Dedifferentiated amniotic fluid mesenchymal stem cell (primary cell): ENCODE results near the gene GATAD2B.
A peak's percentile ranks its signal among the peaks of the same experiment; 100 is the strongest.

Experiments
- DNase-seq: peaks from one replicate; pipeline ENCODE4 v3.0.0-alpha.2; 2016; ENCODE audit errors: extremely low spot score

GATAD2B gene

GRCh38 chr1:153951801-153952200, 29.0 kb upstream of the GATAD2B start:
- no peak for DNase-seq

- no peak for DNase-seq
Observed at GRCh38 chr1:153951183-153951582, 28.4 kb upstream of the GATAD2B start.

GRCh38 chr1:153946622-153947241, 24.0 kb upstream of the GATAD2B start, which contains the start of gene DENND4B:
Gene DENND4B (minus strand): TSS chr1:153946718. CDS start chr1:153944374, 2,344 bp downstream.
- DNase-seq = peak; percentile 64

GRCh38 chr1:153945795-153946621, 23.2 kb upstream of the GATAD2B start:
- no peak for DNase-seq

- DNase-seq = no peak
Observed at GRCh38 chr1:153945131-153945794, 22.5 kb upstream of the GATAD2B start.

GRCh38 chr1:153944827-153945117, 22.0 kb upstream of the GATAD2B start:
- DNase-seq = no peak

- no peak for DNase-seq
Observed at GRCh38 chr1:153944005-153944826, 21.4 kb upstream of the GATAD2B start.

- DNase-seq = no peak
Observed at GRCh38 chr1:153942766-153943549, 20.2 kb upstream of the GATAD2B start.

- DNase-seq = peak; percentile 10
Observed at GRCh38 chr1:153941826-153942725, 19.3 kb upstream of the GATAD2B start.

GRCh38 chr1:153940756-153941155, 18.0 kb upstream of the GATAD2B start:
- DNase-seq = no peak

- no peak for DNase-seq
Observed at GRCh38 chr1:153939476-153939875, 16.7 kb upstream of the GATAD2B start.

- no peak for DNase-seq
Observed at GRCh38 chr1:153938996-153939395, 16.2 kb upstream of the GATAD2B start.

- DNase-seq = no peak
Observed at GRCh38 chr1:153937331-153937730, 14.6 kb upstream of the GATAD2B start.

GRCh38 chr1:153936011-153936802, 13.4 kb upstream of the GATAD2B start:
- DNase-seq = no peak

- no peak for DNase-seq
Observed at GRCh38 chr1:153934746-153935145, 12.0 kb upstream of the GATAD2B start.

GRCh38 chr1:153933955-153934354, 11.2 kb upstream of the GATAD2B start:
- DNase-seq = no peak

GRCh38 chr1:153933430-153933829, 10.7 kb upstream of the GATAD2B start:
- no peak for DNase-seq

- no peak for DNase-seq
Observed at GRCh38 chr1:153932156-153933131, 9.7 kb upstream of the GATAD2B start.
